Colon (tissue), 2 donors: ENCODE results near the gene DSG2.
"Not testable (repeated sequence)": the region's sequence is repeated elsewhere in the genome, so short reads cannot be mapped to it uniquely, and the experiment has no call there.

Experiments
- FAIRE-seq: peaks from 2 replicates; lab custom pipeline; 2012; peaks lifted over from hg19 to GRCh38; lab: Jason Lieb, UNC
- donor health status: control.
- donor health status: control.

The DSG2 gene

DNA sequence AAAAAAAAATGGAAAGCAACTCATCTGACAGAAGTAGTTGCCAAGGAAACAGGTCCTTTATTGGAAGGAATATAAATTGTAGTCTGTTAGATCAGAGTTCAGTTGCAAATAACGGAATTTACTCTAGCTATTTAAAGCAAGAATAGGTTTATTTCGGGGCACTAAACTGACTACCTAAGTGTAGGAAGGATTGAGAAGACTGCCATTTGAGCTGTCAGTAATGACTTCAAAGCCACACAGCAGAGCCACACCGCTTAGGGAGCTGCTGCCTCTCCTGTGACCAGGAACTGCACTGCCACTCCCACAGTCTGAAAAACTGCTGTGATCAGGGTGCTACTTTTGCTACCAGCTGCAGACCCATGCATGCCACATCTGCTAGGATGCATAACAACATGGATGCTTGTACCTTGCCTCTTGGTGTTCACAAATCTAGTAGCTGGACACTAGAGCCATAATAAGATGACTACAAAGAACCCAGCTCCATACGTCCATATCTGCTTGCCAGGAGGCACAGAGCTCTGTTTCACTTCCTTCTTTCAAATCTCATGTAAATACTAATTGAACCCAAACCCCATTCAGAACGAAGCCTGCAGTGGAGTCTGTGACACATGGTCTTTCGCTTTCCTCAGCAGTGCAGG is 2.2 kb downstream of the DSG2 start:
- FAIRE-seq = no peak

DNA sequence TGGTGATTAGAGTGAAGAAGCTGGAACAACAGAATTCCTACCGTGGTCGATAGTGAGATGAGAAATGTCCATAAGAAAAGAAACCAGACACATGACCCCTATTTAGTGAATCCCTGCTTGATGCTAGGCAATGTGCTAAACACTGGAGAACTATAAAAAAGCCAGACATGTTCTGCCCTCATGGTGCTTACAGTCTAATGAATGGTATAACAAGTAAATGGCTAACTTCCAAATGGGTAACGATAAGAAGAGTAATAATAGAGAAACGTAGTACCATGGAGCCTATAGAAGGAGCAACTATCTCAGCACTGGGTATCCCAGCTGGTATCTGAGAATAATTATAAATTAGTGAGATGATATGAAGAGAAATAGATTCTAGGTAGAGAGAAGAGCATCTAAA is 5.0 kb downstream of the DSG2 start:
- no peak for FAIRE-seq

DNA sequence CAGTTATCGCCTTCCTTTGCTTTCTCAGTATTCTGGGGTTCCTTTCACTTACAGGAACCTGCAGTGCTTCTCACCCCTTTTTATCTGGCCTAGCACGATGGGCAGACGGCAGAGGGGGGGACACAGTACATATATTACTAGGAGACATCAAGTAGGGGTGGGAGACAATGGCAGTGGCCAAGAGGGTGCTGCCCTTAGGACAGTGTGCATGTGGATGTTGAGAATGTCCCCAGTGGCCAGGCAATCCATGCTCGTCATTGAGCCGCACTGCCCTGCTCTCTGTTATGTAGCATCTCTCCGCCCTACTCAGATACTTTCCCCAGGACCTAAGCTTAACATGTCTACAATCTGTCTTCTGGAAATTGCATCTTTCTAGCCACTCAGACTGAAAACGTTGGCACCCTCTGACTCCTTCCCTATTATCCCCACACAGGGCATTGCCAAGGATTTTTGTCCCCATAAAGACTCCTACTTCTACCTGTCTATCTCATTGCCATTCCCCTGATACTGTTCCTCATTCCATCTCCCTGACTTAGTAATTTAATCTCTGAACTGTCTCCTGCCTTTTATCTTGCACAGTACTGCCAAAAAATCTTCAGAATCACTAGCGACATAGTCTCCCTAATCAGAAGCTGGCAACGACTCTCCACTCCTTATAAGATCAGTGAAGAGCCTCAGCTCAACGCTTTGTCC is 6.6 kb downstream of the DSG2 start:
- FAIRE-seq = no peak

DNA sequence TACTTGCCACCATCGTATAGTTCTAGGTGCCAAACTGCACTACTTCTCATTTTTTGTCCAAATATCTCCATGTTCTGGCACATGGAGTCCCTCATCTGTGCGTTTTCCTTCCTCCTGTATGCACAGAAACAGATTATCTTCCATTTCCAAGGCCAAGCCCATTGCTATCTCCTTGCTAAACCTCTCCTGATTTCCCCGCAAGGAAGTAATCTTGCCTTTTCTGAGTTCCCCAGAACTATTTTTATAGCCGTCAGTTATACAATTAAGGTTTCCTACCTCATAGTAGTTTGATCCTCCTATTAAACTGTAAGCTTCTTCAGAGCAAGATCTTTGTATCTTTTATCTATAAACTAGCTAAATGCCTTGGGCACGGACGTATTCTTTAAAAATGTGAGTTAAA is 7.2 kb downstream of the DSG2 start:
- FAIRE-seq = no peak

DNA sequence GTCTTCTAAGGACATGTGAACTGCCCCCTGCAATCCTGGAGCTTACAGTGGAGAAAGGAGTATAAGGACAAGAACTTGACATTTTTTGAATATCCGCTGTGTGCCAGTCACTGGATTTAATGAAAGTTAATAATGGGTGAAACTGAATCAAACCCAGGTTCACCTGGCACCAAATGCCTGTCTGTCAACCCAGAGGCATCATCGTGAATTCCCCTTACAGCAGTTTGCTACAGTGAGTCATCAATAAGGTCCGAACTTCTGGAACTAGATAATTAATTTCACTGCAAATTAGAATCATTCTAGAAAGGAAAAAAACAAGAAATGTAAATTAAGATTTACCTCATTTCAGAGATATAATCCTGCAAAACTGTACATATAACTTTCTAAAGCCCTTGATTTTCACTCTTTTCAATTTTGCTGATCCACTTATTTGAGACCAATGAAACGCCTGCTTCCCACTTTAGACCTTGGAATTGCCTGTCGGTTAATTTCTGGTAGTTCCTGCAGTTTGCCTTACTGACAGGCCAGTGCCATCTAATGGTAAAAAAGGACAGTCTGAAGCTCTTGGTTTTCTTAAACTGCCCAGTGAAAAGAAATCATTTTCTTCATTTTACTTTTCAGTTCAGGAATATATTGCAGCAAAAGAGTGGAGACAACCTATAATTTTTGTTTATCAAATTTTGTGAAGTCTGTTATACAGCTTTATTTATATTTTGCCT is 8.2 kb downstream of the DSG2 start:
- no peak for FAIRE-seq

DNA sequence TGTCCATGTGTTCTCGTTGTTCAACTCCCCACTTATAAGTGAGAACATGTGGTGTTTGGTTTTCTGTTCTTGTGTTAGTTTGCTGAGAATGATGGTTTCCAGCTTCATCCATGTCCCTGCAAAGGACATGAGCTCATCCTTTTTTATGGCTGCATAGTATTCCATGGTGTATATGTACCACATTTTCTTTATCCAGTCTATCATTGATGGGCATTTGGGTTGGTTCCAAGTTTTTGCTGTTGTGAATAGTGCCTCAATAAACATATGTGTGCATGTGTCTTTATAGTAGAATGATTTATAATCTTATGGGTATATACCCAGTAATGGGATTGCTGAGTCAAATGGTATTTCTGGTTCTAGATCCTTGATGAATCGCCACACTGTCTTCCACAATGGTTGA is 9.1 kb downstream of the DSG2 start:
- FAIRE-seq = not testable (repeated sequence)

DNA sequence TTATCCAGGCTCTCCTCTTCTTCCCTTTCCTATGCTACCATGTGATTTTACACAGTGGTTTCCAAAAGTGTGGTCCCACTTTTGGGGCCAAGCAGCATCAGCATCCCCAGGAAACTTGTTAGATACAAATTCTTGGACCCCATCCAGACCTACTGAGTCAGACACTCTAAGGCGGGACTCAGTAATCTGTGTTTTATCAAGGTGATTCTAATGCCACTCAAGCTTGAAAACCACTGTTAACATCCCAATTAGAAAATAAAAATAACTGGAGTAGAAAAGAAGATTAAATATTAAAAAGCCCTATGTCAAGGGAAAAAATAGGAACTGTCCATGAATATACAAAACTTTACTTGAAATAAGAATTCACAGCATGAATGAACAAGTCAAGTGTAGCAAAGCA is 10.8 kb downstream of the DSG2 start:
- FAIRE-seq = no peak

DNA sequence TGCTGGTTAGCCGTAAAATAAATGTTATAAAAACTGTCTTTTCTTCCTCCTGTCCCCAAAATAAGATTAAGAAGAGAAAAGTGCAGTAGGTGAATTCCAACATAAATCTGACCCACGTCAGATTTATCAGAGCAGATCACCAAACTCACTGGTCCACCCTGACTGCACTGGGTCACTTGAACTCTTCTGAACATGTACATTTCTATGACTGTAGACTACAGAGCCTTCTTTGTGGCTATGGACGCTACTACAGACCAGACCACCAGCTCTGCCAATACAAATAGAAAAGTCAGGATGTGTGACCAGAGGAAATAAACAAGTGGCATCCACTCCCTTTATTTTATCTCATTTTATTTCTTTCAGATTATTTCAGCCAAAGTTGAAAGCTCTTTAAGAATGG is 11.6 kb downstream of the DSG2 start:
- no peak for FAIRE-seq

DNA sequence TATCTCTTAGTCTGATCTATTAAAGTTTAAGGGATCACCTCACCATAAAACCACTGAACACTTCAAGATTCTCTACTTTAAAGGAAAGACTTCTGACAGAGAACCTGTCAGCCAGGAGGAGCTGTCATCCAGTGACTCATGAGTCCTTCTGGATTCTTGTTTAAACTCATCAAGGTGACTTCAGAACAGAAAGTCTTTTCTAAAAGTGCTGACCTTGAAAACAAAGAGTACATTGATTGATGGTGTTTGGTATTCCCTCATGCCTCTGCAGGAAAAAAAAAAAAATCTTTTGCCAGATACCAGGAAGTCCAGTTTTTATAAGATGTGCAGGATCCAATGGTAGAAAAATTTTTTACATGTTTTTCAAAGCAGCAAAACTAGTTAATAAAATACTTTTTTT is 12.3 kb downstream of the DSG2 start:
- FAIRE-seq = peak; percentile 5

DNA sequence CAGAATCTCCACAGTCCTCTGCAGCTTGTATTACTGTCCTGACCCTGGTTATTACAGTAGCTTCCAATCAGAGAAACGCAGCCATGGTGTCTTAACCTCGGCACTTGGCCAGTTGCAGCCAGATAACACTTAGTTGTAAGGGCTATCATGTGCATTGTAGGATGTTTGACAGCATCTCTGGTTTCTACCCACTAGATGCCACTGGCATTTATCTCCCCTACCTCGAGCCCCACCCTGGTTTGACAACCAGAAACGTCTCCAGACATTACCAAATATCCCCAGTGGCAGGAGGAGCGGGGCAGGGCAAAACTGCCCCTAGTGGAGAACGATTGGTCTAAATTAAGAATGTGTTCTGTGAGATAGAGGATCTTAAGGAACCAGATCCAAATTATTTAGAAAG is 13.1 kb downstream of the DSG2 start:
- no peak for FAIRE-seq

DNA sequence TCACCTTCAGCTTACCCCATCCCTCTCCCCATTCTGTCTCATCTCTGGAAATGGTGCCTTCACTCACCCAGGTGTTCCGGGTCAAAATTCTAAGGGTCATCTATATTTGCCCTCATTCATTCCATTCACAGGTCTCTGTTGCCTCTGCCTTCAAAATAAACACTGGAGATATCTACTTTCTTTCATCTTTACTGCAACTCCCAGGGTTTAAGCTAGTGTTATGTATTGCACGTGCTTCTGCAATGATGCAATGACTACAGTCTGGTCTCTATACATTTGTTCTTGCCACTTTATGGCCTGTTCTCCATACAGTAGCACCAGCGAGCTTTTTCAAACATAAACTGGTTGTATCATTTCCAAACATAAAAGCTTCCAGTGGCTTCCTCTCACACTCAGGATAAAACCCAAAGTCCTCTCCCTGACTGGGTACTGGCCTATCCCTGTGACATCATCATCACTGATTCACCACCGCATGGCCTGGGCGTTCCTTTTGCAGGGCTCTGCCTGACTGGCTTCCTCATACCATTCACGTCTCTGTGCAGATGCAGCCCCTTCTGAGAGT is 14.3 kb downstream of the DSG2 start:
- FAIRE-seq = no peak

DNA sequence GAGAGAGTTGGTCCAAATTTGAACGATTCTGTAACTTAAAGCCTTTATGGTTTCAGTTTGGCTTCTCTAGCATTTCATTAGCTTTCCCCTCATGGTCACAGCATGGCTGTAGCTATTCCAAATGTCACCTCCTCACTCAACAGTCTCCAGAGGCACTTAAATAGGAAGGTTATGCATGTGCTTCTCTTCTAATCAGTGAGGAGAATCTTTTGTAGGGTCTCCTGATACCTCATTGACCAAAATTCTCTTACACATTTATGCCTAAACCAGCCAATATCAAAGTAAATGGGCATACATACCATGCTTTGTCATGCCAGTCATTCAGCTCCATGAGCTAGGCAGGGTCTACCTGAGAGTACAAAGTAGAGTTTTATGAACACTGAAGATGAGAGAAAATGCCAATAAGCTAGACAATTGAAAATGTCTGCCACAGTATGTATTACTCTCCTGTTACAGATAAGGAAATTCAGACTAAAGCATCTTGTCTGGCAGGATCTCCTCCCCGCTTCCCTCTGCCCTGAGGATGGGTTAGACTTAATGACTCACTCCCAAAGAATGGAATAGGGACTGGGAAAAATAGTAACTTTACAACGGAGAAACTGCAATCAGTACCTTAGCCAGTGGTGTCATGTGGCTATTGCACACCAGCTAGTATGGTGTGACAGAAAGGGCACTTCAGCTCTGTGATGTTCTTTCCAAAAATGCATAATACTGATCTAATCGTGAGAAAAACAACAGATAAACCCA is 15.4 kb downstream of the DSG2 start:
- no peak for FAIRE-seq

DNA sequence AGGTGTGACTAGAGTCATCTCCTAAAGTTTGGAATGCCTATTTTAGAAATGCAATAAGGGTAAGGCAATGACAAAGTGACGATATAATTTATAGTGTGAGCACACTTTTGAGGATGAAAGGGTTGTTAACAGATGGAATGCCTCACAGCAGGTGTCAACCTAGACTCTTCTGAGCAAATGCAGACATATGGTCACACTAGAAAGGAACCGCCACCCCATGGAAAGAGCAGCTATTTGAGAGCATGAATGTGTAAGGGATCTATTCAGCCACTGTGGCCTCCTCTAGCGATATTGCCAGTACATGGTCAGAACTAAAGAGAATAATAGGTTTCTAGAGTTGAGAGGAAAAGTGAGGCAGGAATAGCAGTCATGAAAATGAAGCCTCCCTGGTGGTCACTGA is 18.5 kb downstream of the DSG2 start:
- no peak for FAIRE-seq

DNA sequence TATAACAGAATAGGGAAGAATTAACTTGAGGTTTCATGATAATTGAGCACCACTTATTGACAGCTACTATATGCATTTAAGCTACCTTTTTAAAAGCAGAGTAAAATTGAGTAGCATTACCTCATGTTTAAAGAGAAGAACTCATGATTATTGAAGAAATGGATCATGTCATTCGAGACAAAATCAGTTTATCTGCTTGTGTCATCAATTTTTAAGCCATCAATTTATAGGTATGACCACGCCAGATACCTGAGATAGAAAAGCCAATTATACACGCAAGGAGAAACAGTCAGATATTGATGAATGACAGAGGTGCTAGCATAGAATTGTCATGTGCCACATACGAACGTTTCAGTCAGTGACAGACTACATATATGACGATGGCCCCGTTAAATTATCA is 28.4 kb downstream of the DSG2 start:
- FAIRE-seq = no peak

DNA sequence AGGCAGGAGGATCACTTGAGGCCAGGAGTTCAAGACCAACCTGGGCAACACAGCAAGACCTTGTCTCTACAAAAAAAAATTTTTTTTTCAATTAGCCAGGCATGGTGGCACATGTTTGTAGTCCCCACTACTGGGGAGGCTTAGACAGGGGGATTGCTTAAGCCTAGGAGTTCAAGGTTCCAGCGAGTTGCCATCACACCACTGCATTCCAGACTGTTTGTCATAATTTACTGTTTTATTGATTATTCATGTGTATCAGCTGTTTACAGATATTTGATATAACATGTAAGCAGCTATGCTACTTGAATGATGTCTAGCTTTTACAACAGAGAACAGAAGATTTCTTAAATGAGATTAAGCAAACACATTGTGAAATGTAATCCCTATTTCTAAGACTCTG is 35.3 kb downstream of the DSG2 start:
- no peak for FAIRE-seq

DNA sequence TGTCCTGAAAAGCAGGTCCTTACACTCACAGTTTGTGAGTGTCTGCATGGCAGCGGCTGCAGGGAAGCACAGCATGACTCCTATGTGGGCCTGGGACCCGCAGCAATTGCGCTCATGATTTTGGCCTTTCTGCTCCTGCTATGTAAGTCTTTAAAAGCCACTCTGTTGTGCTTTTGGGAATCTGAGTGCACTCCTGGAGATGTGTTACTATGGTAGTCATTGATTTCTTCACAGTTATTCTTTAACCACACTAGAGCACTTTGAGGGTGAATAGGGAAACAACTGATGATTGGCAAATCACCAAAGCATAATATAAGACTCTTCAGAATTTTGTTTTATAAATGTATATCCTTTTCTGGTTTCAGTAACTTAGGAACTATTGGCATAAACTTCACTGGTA is 40.9 kb downstream of the DSG2 start:
- FAIRE-seq = no peak

DNA sequence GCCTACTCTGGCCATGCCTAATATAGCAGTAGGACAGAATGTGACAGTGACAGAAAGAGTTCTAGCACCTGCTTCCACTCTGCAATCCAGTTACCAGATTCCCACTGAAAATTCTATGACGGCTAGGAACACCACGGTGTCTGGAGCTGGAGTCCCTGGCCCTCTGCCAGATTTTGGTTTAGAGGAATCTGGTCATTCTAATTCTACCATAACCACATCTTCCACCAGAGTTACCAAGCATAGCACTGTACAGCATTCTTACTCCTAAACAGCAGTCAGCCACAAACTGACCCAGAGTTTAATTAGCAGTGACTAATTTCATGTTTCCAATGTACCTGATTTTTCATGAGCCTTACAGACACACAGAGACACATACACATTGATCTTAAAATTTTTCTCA is 48.5 kb downstream of the DSG2 start:
- no peak for FAIRE-seq

DNA sequence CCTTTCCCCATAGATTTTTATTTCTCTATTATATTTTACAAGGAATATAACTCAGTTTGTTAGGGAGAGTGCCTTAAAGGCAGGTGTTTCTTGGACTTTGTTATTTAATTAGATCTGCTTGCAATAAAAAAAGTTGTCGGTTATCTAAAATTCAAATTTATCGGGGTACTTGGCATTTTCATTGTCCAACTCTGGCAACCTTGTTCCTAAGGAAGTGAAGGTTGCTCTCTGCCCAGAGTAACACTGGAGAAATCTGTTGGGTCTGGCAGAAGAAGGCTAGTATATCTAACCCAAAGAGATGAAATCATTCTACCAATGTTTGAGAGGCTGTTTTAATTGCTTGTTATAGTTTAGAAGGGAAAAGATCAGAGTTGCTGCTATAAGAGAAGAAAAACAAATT is 50.9 kb downstream of the DSG2 start:
- peak; percentile 89 for FAIRE-seq

DNA sequence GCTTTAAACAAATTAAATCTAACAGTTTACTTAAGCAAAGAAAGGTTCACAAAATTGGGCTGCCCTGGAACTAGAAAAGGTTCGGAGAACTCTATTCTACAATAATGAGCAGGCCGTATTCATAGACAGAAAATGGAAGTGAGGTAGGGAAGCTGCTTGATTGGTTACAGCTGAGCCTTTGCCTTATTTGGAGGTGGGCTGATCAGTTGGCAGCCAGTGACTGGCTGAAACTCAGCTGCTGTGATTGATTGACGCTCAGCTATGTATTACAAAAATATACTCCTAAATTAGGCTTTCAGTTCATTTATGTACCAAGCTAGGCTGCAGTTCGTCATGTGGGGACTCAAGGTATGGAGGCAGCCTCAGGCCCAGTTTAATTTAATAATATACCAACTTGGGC is 51.4 kb downstream of the DSG2 start:
- FAIRE-seq = no peak

DNA sequence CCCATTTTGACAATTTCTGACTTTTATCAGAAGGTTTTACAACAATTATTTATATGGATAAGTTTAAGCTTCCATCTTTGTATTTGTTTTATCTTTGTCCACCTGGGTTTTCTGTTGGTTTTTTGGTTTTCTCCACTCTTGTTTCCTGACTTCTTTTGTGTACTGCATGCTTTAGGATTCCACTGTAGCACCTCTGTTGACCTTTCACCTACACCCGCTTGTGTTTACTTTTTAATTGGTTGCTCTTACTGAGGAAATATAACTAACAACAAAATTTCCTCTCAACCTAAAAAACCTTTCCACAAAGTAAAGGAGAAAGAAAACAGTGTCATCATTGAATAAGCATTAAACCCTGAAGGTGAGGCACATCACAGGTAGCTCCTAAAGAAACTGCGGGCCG is 53.9 kb downstream of the DSG2 start:
- FAIRE-seq = no peak

DNA sequence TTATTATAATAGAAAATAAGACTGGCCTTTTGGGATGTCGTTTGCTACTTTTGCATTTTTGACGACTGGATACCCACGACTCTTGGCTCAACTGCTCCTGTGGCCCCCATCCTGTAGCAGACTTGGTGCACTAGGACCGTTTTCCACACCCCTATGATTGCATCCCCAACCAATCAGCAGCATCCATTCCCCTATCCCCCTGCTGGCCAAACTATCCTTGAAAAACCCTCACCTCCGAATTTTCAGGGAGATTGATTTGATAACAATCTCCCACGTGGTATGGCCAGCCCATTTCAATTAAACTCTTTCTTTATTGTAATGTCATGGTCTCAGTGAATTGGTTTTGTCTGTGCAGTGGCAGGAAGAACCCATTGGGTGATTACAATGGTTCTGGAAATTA is 55.8 kb downstream of the DSG2 start:
- FAIRE-seq = no peak

DNA sequence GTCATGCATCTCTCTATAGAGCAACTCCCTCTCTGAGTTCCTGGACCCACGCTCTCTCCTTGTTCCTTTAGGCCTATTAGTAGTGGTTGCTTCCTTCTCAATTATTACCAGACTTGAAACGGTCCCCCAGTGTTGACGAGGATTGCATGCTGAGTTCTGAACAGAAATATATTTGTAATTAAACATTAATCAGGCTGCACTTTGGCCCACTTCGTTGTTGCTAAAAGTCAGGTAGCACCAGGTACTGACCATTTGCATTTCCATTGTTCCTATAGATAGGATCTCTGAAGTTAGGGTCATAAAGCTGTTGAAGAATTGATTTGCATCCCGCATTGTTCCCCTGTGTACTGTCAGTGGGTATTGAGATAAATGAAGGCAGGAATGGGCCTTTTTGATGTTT is 56.8 kb downstream of the DSG2 start:
- no peak for FAIRE-seq
